DLD1 (cell line): ENCODE data around the gene PVRIG.
"Not testable (repeated sequence)": the region's sequence is repeated elsewhere in the genome, so short reads cannot be mapped to it uniquely, and the experiment has no call there.

Experiments used
- in situ Hi-C: cut with HindIII; loops from 2 replicates; pipeline ENCODE4 v1.10.0; 2017; ENCODE audit warnings: low sequenced_read_pairs

Gene PVRIG

DNA sequence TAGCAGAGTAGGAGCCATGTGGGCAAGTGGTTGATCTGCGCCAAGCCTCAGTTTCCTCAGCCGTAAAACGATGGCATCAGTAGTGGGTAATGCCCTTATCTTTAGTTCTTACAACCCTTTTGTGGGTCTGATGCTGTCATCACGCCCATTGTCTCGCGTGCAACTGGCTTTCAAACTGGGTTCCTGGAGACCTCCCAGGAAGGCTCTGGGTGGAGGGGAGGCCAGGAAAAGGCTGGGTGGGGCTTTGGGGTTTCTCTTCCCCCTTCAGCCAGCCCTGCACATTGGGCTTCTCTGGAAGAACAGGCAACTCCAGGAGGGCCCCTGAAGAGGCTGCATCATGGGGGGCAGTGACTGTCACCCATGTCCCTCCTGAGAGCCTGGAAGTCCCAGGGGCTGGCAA lies 5.1 kb downstream of the PVRIG start:
- in situ Hi-C loops: not testable (repeated sequence)

DNA sequence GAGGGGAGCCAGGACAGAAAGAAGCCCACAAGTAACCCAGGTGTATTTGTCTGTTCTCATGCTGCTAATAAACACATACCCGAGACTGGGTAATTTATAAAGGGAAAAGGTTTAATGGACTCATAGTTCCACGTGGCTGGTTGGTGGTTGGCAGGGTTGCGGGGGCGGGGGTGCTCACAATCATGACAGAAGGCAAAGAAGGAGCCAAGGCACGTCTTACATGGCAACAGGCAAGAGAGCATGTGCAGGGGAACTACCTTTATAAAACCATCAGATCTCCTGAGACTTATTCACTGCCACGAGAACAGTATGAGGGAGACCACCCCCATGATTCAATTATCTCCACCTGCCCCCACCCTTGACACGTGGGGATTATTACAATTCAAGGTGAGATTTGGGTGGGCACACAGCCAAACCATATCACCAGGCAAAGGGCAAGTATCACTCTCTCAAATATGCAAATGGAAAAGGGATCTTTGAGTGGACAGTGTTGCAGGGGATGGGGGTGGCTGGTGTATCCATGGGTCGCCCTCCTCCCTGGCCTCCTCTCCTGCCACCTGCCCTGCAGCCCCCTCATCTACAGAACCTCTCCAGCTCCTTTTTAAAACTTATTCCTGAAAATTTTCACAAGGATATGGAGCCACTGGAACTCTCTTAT lies 15.0 kb downstream of the PVRIG start:
- in situ Hi-C loops: not testable (repeated sequence)

DNA sequence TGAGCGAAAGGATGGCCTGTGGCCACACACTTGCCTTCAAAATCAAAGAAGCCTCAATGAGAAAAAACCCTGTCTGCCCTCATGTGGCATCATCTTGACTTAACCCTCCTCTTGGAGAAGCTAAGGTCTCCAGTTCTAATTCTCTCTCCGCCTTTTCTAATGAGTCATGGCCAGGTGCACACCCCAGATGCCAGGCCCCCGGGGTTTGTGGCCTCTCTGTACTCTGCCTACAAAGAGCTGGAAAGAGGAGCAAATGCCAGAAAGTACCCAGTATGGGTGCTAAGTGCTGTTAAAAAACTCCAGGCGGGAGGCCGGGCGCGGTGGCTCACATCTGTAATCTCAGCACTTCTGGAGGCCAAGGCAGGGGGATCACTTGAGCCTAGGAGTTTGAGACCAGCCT lies 20.2 kb downstream of the PVRIG start:
- in situ Hi-C loops: not testable (repeated sequence)

DNA sequence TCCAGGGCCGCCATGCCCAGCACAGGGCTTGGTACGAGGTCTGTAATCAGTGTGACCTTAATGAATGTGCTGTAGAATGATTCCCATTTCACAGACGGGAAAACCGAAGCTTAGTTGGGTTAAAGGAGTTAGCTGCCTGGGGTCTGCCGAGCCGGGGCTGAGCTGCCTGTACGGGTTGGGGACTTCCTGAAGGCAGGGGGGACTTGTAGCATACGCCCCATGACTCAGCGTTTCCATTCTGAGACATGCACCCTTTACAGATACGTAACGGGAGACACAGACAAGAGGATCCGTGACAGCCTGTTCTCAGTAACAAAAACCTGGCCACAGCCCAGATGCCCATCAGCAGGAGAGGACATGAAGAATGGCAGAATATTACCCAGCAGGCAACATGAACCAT lies 23.6 kb downstream of the PVRIG start:
- in situ Hi-C loops: not testable (repeated sequence)

DNA sequence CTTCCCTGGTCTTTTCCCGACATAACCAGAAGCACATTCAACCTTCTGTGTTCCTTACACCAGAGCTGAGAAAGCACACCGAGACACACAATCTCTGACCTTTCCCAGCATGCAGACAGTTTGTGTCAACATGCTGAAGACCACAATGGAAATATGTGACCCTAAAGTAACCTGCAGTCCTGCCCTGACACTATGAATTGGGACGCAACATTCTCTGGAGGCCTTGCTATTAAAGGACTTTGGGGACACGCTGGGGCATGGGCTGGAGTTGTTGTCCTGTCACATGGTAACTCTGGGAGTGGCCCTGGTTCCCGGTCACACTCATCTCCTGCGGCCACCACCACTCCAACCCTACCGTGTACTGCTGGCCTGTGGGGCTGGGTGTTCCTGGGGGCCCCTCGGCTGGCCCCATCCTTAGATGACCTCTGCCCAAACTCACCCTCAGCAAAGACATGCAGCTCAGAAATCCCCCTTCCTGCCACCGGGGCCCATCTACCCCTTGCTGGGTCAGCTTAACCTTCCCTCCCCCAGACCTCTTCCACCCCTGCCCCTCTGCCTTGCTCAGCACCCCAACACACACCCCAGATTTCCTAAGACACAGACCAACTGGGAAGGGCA lies 25.3 kb downstream of the PVRIG start:
- in situ Hi-C loops: not testable (repeated sequence)

DNA sequence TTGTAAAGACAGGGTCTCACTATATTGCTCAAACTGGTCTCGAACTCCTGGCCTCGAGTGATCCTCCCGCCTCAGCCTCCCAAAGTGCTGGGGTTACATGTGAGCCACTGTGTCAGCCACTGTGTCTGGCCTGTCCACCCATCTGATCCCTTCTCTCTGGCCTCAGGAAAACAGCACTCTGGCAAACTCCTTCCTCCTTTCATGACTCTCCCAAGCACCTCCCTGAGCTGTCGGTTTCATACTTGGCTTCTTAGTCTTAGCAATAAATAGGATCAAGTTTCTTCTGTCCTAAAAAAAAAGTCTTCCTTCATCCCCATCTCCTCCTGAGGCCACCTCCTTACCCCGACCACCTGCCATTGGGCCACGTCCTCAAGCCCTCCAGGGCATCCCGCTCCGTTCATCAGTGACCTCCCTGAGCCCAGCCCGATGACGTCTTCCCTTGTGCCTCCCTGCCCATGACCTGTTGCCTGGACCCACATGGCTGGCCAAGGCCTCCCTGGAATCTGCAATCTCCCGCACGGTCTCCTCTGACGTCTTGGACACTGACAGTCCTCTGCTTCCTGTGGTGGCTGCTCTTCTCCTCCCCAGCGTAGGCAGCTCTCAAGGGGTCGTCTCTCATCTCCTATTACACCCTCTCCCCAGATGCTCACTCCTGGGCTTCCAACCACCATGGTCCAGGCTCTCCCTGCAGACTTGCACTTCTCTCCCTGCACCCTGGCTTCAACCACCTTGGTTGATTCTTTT lies 26.5 kb downstream of the PVRIG start:
- in situ Hi-C loops: not testable (repeated sequence)

DNA sequence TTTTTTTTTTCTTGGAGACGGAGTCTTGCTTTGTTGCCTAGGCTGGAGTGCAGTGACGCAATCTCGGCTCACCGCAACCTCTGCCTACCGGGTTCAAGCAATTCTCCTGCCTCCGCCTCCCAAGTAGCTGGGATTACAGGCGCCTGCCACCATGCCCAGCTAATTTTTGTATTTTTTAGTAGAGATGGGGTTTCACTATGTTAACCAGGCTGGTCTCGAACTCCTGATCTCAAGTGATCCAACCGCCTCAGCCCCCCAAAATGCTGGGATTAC lies 27.1 kb downstream of the PVRIG start:
- in situ Hi-C loops: not testable (repeated sequence)

DNA sequence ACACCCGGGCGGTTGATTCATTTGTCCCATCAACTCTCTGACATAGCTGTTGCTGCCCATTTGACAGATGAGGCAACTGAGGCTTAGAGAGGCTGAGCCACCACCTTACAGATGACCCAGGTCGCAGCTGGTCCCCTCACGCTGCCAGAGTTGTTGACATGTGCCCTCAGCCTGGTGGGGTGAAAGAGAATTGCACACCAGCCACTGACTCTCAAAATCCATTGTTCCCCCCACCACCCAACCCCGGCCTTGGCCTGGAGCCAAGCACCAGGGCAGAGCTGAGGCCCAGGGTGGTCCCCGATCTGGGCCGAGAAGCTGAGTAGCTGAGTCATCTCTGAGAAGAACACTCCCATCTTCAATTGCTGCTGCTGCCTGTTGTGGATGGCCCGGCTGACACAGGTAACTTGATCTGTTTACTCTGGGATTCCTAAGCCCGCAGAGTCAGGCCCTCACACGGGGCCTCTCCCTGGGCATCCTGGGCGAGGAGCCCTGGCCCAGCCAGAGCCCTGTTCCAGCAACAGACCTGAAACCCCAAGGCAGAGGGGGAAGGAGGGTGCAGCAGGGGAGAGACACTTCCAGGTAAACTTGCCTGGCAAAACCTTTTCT lies 27.5 kb downstream of the PVRIG start:
- in situ Hi-C loops: no loop called here

DNA sequence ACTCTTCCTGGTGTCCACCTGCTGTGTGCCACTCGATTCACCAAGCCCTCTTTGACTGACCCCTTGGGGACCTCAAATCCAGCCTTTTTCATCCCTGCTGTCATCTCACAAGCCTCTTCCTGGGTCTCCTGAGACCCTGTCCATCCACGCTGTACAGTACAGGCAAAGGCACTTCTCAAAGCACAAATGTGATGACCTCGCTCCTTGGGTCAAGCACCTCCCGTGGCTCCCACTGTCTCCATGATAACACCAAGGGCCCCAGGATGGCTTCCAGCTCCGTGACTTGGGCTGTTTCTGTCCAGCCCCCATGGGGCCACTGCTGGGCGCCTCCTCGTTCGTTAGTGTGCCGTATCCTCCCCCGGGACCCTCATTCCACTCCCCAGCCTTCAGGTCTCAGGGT lies 28.7 kb downstream of the PVRIG start:
- in situ Hi-C loops: no loop called here

DNA sequence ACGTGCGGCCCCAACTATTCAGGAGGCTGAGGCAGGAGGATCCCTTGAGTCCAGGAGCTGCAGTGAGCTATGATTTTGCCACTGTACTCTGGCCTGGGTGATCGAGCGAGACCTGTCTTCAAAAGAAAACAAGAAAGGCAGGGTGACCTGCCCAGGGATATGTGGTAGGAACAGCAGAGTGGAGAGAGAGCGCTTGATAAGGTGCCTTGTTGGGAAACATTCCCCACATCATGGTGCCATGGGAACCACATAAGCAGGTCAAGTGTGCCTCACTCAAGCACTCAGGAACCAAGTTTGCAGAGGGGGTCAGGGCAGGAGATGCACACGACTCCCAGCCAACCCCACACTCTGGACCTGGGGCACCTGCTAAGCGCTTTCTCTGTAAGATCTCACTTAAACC lies 37.3 kb downstream of the PVRIG start:
- in situ Hi-C loops: no loop called here

DNA sequence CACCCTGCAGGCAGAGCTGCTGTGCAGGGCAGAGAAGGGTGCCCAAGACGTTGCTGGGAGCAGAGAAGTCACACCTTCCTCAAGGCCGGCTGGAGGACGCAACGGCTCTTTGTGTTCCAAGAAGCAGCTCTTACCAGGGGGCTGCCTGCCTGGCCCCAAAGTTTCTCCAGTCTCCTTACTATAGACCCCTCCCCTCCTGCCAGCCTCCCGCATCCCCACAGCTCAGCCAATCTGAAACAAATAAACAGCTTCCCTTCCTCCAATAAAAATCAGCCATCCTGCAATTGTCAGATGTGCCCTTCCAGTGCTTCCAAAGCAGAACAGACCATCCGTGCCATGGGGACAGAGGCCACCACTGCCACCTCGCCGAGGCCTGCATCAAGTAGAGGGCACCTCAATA lies 40.2 kb downstream of the PVRIG start:
- in situ Hi-C loops: not testable (repeated sequence)

DNA sequence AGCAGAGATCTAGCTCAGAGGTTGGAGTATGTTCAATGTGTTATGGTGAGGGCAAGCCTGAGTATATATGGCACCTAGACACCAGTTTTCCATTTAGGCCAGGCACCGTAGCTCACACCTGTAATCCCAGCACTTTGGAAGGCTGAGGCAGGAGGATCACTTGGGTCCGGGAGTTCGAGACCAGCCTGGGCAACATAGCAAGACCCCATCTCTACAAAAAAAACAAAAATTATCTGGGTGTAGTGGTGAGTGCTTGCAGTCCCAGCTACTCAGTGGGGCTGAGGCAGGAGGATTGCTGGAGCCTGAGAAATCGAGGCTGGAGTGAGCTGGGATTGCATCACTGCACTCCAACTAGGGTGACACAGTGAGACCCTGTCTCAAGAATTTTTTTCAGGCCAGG lies 43.1 kb downstream of the PVRIG start:
- in situ Hi-C loops: not testable (repeated sequence)

DNA sequence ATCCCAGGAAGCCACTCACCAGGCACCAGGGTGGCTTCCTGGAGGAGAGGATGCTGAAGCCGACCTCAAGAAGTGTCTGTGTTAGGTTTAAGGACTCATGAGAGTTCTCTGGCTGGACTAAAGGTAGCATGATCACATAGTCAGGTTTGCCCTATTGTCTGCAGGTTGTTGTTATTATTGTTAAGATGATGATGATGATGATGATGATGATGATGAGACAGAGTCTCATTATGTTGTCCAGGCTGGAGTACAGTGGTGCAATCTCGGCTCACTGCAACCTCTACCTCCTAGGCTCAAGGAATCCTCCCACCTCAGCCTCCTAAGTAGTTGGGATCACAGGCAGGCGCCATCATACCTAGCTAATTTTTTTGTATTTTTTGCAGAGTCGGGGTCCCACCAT lies 44.5 kb downstream of the PVRIG start:
- in situ Hi-C loops: not testable (repeated sequence)

DNA sequence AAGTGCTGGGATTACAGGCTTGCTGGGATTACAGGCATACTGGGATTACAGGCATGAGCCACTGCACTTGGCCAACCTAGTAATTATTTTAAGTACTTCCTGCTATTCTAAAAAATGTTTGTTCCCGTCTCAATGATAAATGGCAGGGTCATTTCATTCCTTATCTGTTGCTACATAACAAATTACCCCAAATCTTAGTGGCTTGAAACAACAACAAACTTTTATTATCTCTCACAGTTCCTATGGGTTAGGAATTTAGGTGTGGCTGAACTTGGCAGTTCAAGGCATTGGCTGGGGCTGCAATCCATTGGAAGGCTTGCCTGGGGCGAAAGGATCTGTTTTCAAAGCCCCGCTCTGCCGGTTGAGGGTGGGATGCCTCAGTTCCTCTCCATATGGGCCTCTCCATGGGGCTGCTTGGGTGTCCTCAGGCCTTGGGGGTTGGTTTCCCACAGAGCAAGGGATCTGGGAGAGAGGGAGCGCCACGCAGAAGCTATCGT lies 45.0 kb downstream of the PVRIG start:
- in situ Hi-C loops: not testable (repeated sequence)

DNA sequence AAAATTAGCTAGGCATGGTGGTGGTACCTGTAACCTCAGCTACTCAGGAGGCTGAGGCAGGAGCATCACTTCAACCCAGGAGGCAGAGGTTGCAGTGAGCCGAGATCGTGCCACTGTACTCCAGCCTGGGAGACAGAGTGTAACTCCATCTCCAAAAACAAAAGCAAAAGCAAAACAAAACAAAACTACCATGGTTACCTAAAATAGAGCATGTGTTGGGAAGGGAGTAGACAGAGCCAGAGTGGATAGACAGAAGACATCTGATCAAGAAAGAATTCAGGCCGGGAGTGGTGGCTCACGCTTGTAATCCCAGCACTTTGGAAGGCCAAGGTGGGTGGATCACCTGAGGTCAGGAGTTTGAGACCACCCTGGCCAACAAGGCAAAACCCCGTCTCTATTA lies 46.1 kb downstream of the PVRIG start:
- in situ Hi-C loops: not testable (repeated sequence)

DNA sequence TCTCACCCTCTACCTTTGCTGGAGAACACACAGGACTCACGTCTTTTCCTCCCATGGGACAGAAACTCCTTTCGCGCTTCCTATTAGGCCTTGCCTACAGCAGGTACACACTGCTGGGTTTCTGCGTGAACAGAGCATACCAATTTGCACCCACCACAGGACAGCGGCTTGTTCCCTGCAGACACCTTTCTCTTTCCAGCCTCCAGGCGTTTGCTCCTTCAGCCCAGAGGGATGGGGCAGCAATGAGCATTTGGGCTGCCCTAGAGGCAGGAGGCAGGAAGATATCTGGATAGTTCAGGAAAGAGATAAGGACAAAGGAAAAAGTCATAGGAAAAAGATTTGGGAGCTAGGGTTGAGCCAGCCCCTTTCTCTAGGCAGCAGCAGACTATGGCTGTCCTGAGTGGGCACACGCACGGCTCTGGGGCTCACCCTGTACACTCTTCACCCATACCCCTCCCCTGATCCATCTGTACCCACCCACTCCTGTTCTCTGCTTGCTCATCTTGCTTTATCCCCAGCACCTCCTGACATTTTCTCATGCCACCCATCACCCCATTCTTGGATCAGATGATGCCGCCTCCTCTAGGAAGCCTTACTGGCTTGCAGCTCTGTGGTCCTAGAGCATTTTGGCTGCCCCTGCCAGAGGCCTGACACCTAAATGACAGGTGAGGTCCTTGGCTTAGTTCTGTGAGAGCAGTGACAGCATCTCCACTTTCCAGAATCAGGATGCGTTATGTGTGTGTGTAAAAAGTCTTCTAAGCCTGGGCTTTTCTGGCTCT lies 47.0 kb downstream of the PVRIG start:
- in situ Hi-C loops: no loop called here

DNA sequence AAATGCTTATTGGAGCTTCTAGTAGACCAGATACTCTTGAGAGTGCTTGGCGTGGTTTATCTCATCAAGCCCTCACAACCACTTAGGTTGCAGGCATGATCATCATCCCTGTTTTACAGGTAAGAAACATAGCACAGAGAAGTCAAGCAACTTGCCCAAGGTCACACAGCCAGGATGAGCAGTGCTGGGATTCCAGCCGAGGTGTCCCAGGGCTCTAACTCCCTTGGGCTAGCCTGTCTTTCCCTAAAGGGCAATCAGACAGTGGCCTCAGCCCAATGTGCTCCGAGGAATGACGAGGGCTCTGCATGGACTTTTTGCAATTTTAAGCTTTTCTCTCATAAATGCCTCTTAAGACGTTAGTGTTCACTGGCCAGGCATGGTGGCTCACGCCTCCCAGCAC lies 47.9 kb downstream of the PVRIG start:
- in situ Hi-C loops: no loop called here

DNA sequence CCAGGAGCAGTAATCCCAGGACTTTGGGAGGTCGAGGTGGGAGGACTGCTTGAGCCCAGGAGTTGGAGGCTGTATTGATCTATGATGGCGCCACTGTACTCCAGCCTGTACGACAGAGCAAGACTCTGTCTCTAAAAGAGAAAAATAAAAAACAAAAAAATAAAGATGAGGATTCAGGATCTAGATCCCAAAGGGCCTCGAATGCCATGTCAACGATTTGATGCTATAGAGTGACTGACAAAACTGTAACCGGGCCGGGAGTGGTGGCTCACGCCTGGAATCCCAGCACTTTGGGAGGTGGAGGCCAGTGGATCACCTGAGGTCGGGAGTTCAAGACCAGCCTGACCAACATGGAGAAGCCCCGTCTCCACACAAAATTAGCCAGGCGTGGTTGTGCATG lies 49.1 kb downstream of the PVRIG start:
- in situ Hi-C loops: not testable (repeated sequence)

DNA sequence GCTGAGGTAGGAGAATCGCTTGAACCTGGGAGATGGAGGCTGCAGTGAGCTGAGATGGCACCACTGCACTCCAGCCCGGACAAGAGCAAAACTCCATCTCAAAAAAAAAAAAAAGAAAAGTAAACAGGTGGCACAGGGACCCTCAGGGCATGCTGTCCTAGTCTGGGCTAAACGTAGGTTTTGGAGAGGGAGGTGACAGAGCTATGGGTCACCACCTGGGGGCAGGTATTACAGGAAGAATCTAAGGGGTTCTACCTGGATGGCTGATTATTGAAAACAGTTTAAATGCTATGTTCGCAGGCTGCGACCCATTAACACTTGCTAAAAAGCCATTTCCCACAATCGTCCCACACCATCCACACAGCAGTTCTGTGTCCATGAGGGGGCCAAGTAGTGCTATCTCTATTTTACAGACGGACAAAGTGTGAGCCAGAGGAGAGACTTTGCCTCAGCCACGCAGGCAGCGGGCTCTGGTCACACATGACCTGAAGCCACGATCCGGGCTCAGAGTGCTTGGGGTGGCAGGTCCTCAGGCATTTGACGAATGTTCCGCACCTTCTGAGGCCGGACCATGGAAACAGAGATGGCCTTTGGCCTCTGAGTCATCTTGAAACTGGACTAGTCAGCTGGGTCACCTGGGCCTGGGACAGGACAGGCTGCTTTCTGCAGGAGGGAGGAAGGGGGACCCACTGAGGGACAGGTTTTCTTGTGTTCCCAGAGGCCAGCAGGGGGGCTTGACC lies 49.7 kb downstream of the PVRIG start:
- in situ Hi-C loops: not testable (repeated sequence)
